HG03045 (cell line): ENCODE data around the gene B3GALT5.

Source experiments
- ATAC-seq: cut with Tn5 transposase; IDR thresholded peaks from one replicate; pipeline ENCODE4 v1.9.1; 2021; ENCODE audit warnings: mild to moderate bottlenecking, moderate library complexity; ENCODE audit not compliant: unreplicated experiment

Gene B3GALT5

DNA sequence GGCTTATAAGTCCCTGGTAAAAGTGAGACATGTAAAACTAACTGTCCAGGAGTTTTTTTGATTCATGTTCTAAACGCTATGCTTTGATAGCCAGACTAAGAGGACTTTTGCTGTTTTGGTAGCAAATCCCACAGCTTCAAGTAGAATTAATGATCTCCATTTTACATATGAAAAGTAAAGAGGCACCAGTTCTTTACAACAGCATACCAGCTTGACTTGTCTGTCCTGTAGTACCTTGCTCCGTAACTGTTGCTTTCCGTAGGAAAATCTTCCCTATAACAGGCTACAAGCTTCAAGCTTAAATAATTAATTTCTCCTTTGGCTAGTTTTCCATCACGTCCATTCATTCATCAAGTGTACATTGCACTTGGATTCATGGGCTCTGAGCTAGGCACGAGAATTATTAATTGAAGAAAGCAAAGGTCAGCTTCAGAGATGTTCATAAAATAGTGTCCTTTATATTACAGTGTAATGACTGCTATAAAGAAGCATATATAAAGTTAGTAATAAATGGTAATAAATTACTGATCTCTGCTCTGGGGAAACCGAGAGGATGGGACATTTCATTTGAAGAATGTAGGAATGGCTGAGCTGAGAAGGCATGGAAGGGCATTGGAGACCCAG, 29.2 kb downstream of the B3GALT5 start:
- ATAC-seq, result no peak

DNA sequence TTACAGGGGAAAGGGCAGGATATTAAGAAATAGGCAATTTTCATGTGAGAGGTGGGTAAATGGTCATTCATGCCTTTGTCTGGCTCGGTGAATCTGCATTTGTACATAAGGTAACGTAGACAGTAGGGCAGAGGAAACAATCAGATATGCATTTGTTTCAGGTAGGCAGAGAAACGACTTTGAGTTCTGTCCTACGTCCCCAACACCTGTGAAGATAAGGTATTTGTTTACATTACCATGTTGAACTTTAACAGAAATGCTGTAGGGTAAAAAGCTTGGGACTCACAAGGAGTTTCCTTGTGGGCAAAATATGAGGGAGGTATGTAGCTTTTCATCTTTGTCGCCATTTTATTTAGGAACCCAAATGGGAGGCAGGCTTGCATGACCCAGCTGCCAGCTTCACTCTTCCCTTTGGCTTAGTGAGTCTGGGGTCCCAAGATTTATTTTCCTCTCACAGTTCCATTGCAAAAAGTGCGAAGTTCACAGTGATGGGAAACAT, 31.4 kb downstream of the B3GALT5 start:
- no peak for ATAC-seq

DNA sequence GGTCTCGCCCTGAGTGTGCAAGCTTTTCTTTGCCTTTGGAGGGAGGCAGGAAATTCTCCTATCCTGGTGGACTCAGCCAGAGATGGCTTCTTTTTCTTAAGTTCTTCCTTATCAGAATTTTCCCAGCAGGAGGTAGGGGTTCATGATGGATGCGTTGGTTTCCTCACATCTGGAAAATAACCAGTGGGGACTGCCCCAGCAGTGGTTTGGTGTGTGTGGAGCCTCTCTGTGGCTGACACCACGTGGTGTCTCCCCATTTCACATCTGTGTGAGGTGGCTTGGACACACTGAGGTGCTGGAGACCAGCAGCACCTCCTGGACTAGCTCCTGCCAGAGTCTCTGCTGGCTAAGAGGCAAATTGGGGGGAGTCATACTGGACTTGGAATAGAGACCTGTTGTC, 32.6 kb downstream of the B3GALT5 start:
- ATAC-seq, result no peak

GRCh38 chr21:39647476-39647875, 34.7 kb downstream of the B3GALT5 start:
- no peak for ATAC-seq

DNA sequence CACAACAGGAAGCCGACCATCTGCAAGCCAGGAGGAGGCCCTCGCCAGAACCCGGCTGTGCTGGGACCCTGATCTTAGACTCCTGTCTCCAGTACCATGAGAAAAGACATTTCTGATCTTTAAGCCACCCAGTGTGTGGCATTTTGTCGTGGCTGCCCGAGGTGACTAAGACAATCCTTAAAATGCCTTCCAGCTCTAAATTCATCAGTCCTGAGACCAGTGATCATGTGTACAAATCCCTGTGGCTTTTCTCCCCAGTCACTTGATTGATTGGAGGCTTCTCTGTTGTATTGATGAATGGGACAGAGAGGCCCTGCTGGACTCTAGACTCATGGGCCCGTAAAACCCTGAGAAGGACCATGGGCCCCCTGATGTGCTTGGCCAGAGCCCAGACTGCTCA, 36.1 kb downstream of the B3GALT5 start:
- no peak for ATAC-seq

DNA sequence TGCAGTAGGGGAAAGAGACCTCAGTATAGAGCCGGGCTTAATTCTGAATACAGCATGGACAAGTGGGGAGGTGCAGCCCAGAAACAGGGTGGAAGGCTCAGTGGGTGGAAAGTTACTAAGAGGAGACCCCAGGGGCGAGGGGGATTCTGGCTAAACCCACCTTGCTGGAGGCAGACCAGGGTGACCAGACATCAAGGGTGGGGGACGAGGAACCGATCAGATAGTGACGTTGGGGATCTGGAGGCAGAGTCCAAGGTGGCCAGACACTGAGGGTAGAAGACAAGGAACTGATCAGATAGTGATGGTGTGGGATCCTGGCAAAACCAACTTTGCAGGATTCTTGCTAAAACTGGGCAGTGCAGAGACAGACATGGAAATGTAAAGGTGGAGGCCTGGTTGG, 36.8 kb downstream of the B3GALT5 start:
- no peak for ATAC-seq

DNA sequence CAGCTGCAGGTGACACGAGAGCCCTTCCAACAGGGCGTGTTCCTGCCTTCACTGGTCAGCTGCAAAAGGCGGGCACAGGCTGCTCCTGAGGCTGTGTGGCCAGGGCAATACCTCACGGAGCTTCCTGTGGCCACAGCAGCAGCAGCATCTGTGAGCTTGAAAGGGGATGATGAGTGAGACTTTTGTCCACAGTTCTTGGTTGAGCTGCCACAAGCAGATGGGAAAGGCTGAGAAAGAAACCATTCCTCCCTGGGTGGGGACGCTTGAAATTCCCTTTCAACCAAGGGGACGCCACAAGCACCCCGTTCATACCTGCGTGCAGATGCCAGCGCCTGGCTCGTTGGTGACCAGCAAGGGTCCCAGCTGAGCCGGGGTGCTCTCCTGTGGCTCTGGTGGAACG, 37.6 kb downstream of the B3GALT5 start:
- no peak for ATAC-seq

DNA sequence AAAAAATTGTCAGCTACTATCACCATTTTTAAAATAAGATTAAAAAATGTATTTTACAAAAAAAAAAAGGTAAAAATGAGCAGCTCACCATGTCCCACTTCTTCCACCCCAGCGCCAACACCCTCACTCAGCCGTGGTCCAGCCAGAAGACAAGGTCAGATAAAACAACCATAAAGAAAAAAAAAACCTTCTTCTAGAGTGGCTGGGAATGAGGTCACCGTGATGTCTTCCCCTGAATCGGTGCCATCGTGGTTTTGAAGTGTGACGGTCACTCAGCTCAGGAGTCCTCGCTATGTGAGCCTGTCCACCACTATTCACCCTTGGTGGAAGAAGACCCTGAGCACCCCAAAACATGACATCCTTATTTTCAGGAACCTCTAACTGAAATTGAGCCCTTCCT, 38.1 kb downstream of the B3GALT5 start:
- no peak for ATAC-seq

- no peak for ATAC-seq
Observed at GRCh38 chr21:39651206-39651605, 38.5 kb downstream of the B3GALT5 start.

DNA sequence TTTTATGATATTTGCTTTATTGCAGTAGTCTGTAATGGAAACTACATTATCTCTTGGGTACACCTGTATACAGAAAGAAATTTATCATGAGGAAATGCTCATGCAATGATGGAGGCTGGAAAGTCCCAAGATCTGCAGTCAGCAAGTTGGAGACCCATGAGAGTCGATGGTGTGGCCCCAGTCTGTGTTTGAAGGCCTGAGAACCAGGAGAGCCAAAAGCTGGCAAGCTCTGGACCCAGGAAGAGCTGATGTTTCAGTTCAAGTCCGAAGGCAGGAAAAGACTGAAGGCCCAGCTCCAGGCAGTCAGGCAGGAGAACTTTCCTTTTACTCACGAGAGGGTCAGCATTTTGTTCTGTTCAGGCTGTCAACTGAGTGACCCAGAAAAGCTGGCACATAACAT, 42.2 kb downstream of the B3GALT5 start:
- no peak for ATAC-seq

DNA sequence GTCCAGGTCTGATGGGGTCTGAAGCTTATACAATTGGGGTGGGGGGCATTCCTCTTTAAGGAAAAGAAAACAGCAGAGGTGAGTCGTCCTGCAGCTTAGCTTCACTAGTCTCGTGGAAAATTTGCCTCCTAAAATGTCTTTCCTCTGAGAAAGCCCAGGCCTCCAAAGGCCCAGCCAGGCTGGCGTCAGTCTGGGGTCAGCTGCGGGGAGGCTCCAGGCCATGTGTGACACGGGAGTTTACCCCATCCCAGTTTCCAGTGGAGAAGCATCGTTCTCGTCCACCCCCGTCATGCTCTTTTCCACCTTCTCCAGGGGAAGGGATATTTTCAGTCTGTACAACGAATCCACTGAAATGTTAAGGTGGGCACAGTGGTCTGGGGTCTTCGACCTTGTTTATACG, 42.8 kb downstream of the B3GALT5 start:
- ATAC-seq, result no peak

GRCh38 chr21:39656209-39656608, 43.5 kb downstream of the B3GALT5 start:
- ATAC-seq, result no peak

DNA sequence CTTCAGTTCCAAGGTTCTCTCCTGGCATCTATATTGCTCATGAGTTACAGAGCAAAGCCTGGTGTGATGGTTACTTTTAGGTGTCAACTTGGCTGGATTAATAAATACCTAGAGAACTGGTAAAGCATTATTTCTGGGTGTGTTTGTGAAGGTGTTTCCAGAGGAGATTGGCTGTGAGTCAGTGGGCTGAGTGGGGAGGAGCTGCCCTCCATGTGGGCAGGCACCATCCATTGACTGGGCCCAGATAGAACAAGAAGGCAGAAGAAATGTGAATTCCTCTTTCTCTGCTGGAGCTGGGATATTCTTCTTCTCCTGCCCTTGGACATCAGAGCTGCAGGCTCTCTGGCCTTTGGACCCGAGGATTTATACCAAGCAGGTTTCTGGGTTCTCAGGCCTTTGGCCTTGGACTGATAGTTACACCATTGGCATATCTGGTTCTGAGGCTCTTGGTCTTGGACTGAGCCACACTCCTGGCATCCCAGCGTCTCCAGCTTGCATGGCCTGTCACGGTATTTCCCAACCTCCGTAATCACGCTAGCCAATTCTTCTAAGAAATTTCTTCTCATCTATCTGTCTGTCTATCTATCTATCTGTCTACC, 44.5 kb downstream of the B3GALT5 start:
- ATAC-seq, result no peak

- no peak for ATAC-seq
Observed at GRCh38 chr21:39658066-39658465, 45.3 kb downstream of the B3GALT5 start.

DNA sequence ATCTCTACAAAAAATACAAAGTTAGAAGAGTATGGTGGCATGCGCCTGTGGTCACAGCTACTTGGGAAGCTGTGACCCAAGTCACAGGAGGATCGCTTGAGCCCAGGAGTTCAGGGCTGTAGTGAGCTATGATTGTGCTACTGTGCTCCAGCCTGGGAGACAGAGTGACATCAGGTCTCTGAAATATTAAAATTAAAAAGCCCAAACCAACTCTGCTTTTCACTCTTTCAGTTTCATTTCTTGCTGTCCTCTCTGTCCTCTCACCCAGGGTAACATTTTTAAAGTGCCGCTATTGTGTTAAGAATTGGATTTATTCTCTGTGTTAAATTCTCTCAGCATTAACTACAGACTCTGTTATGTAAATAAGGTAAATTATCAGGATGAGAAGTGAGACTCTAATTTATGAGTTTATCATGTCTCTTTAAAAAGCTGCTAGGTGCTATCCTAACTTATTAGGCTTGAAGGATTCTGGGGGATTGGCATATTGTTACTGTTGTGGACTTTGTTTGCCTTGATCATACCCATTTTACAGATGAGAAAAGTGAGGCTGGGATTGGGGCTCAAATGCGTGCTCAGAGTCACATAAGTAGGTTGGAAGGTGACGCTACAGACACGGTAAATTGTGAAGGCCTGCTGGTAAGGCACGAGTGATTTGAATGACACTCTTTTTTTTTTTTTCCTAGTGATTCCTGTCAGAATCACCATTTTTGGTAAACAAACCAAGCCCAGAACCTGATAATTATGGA, 46.5 kb downstream of the B3GALT5 start:
- no peak for ATAC-seq

DNA sequence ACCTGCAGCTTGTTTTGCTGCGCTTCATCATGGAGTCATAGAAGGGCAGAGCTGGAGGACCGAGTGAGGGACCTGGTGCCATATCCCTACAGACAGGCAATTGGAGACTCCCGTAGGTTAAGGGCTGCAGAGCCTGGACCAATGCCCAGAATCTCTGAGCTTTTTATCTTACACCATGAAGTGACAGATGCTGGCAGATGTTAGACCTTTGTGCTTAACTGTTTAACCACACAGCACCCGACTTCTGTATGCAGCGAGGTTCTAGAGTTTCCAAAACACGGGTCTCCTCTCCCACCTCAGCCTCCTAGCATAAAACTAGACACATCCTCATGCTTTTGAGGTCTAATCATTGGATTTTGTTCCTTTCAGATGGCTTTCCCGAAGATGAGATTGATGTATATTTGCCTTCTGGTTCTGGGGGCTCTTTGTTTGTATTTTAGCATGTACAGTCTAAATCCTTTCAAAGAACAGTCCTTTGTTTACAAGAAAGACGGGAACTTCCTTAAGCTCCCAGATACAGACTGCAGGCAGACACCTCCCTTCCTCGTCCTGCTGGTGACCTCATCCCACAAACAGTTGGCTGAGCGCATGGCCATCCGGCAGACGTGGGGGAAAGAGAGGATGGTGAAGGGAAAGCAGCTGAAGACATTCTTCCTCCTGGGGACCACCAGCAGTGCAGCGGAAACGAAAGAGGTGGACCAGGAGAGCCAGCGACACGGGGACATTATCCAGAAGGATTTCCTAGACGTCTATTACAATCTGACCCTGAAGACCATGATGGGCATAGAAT, 47.6 kb downstream of the B3GALT5 start:
- ATAC-seq, result no peak

GRCh38 chr21:39661121-39661520, 48.4 kb downstream of the B3GALT5 start:
- no peak for ATAC-seq

DNA sequence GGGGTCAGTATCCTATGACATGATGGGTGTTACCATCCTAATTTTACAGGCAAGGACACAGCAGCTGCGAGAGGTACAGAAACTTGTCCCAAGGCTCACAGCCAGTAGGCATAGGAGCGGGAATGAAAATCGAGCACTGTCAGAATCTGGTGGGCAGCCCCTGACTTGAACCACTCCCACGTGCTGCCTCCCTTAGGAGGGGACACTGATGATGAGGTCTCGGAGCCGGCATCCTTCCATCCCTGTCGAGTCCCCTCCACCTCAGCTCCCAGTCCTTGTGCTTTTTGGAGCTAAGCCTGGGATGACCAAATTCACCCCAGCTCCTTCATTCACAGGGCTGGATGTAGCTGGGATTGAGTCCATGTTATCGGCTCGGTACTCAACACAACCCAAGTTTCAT, 49.0 kb downstream of the B3GALT5 start:
- ATAC-seq, result no peak

- no peak for ATAC-seq
Observed at GRCh38 chr21:39662411-39662953, 49.7 kb downstream of the B3GALT5 start.

DNA sequence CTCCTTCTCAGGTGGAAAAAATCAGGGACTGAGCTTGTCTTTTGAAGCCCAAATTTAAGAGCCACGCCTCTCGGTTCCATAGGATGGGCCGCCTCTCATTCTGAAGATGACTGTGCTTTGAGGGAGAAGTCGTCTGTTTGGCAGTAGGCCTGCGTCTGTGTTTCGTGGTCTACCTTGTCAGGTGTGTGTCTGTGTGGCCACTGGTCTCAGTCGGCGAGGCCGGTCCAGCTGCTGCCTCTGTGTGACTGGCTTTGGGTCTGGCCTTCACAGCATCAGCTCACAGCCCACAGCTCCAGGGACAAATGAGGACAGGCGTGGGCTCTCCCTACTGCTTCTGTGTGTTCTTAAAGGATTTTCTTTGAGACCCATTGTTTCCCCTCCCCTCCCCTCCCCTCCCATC, 50.3 kb downstream of the B3GALT5 start:
- ATAC-seq, result no peak
